Activated T-cell treated with anti-CD3 and anti-CD28 coated beads for 24 hours (primary cell): ENCODE measurements around the gene TOP1.
"Not testable (repeated sequence)": the region's sequence is repeated elsewhere in the genome, so short reads cannot be mapped to it uniquely, and the experiment has no call there.

Experiments
- DNase-seq: peaks from one replicate; pipeline ENCODE4 v3.0.0-alpha.2; 2020; ENCODE audit warnings: low read depth

TOP1 gene

GRCh38 chr20:41094353-41095055 is 65.9 kb downstream of the TOP1 start:
- no peak for DNase-seq

GRCh38 chr20:41095110-41095969 is 66.7 kb downstream of the TOP1 start:
- peak; percentile 32 for DNase-seq

- no peak for DNase-seq
Observed at GRCh38 chr20:41098703-41099250, 70.2 kb downstream of the TOP1 start.

DNA sequence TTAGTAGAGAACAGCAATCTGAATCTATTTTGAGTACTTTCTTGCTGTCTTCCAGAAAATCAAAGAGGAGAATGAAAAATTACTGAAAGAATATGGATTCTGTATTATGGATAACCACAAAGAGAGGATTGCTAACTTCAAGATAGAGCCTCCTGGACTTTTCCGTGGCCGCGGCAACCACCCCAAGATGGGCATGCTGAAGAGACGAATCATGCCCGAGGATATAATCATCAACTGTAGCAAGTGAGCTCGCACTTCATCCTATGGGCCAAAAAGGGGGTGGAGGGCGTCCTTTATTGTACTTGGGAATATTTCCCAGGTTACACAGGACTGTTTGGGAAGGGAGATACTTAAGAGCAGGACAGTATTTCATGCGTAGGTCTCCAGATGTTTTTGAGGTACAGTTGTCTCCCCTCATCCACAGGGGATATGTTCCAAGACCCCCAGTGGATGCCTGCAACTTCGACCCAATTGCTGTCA is 71.4 kb downstream of the TOP1 start:
- no peak for DNase-seq

- DNase-seq: no peak
Observed at GRCh38 chr20:41101660-41102059, 73.0 kb downstream of the TOP1 start.

DNA sequence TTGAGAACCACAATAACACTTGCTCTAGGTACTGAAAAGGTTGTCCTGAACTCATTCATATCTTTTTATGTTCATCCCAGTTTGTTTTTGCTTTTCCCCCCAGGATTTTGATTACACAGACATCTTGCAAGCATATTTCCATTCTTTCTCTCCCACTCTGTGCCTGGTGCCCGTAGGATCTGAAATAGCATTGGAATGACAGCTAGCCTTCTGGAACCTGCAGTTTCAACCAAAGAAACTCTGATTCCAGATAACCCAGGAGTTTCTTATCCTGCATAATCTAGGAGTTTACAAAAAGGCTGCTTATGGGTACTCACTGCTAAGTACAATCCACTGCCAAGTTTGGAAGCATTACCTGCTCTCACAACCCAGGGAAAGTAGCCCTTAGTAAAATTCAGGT is 79.9 kb downstream of the TOP1 start:
- no peak for DNase-seq

GRCh38 chr20:41110012-41110411 is 81.4 kb downstream of the TOP1 start:
- DNase-seq: no peak

GRCh38 chr20:41110930-41111577 is 82.4 kb downstream of the TOP1 start:
- DNase-seq: no peak

GRCh38 chr20:41111578-41111951 is 82.9 kb downstream of the TOP1 start:
- no peak for DNase-seq

GRCh38 chr20:41116282-41116956 is 87.8 kb downstream of the TOP1 start:
- no peak for DNase-seq

DNA sequence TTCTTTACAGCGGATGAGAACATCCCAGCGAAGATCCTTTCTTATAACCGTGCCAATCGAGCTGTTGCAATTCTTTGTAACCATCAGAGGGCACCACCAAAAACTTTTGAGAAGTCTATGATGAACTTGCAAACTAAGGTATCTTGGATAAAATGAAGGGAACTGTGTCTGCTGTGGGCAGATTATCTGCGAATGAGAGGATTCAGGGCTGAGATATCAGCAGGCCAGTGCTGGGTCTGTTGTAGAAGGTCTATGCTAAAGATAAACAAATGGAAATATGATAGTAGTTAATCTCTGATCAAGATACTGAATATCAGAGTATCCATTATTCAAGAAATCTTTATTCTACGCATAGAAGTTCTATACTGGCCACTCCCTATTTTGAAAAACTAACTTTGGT is 89.5 kb downstream of the TOP1 start:
- not testable (repeated sequence) for DNase-seq

- no peak for DNase-seq
Observed at GRCh38 chr20:41118632-41119031, 90.0 kb downstream of the TOP1 start.

- DNase-seq: no peak
Observed at GRCh38 chr20:41119614-41120561, 91.3 kb downstream of the TOP1 start.

DNA sequence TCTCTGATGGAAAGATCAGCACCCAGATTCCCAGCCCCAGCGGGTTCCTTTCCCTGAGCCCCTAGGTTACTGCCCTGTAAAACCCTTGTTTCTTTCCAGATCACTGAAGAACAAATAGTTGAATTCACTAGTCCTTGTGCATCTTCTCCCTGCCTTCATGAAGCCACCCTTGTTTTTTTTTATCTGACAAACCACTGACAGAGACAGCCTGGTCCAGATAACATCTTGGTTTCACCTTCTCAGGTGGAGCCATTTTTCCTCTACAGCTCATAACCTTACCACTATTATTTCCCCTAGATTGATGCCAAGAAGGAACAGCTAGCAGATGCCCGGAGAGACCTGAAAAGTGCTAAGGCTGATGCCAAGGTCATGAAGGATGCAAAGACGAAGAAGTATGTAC is 92.8 kb downstream of the TOP1 start:
- DNase-seq: no peak

- no peak for DNase-seq
Observed at GRCh38 chr20:41123631-41124030, 95.0 kb downstream of the TOP1 start.

GRCh38 chr20:41124451-41125094 is 96.0 kb downstream of the TOP1 start:
- no peak for DNase-seq

GRCh38 chr20:41125530-41126457 is 97.2 kb downstream of the TOP1 start:
- DNase-seq: no peak

DNA sequence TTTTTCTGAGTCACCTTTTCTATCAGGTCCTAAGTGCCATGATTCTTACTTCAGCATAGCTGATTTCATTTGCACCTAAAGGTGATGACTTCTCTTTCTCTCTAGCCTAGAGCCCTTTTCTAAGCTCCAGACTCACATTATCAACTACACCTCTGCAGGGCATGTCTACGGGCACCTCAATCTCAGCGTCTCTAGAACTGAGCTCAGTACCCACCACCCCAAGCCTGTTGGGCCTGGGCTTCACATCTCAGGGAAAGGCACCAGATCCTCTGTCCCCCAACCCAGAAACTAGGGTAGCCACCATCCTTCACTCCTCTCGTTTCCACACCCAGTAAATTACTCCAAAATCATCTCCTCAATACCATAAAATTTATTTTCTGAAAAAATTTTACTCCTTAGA is 98.1 kb downstream of the TOP1 start:
- DNase-seq: no peak

GRCh38 chr20:41128317-41128716 is 99.7 kb downstream of the TOP1 start:
- not testable (repeated sequence) for DNase-seq
